Measurements from ENCODE around the gene SLC22A14. TPM values are rescaled to one million over a fixed set of nuclear protein-coding genes. Genes with fewer than 3 reads are reported as not detected.

SLC22A14 gene
- total and polyA plus RNA-seq, 12 donors = 0.06 to 0.37 (median 0.23) TPM; not detected in 8

- ATAC-seq (no peak), DNase-seq (no peak)
- no peak for TF ChIP-seq CTCF (IDR thresholded peaks at IDR 0.05)
- Histone ChIP-seq H3K4me3 (no peak overlapping the region), H3K27ac (no peak overlapping the region), H3K27me3 (no peaks in the 10 kb centered on the region), H3K36me3 (peaks cover 0 to 28% (median 0%) of the 10 kb centered on the region in 9 donors), H3K9me3 (no peaks in the 10 kb centered on the region), H3K4me1 (no peaks in the 10 kb centered on the region)
- WGBS, 2 donors = 95% methylated on average over 9 of the region's 9 CpGs
- intact Hi-C loops (cut with DNase I) = no loop called here
Measured at GRCh38 chr3:38362825-38363224, 80.7 kb downstream of the SLC22A14 start.

DNA sequence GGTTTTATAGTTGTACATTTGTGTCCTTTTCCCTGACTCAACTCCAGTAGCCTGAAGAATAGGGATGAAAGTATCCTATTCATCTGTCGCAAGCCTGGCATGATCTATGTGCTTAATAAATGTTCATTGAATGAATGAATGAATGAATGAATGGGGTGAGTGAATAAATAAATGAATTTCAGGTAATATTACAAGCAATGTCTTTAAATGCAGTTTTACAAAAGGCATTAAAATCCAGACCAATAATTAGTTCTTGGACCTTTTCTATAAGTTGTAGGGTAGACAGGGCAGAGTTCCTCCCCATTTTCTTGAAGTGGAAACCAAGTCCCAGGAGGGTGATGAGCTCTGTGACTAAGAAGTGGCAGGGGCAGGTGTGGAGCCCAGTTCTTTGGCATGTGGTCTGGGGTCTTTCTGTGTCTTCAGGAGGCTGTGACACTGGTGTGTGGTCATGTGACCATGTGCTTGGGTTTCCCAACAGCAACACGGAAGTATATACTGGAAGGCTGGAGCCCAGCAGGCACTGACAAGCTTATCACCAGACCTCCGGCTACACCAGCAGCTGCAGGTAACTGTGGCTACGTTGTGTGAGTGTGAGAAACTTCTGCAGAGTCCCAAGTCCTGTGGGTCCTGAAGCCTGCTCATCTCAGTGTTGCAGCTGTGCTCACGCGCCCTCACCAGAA, 82.8 kb downstream of the SLC22A14 start:
- DNase-seq (no peak), ATAC-seq (no peak)
- Histone ChIP-seq H3K9me3 (peaks cover 0 to 6% (median 0%) of the 10 kb centered on the region in 11 donors), H3K27me3 (no peaks in the 10 kb centered on the region), H3K27ac (no peak overlapping the region), H3K36me3 (peaks cover 0 to 32% (median 0%) of the 10 kb centered on the region in 9 donors), H3K4me1 (no peaks in the 10 kb centered on the region), H3K4me3 (no peak overlapping the region)
- intact Hi-C loops (cut with DNase I) = no loop called here
- WGBS, 2 donors = 90% methylated on average over 6 of the region's 6 CpGs
- no peak for TF ChIP-seq CTCF (IDR thresholded peaks at IDR 0.05)

DNA sequence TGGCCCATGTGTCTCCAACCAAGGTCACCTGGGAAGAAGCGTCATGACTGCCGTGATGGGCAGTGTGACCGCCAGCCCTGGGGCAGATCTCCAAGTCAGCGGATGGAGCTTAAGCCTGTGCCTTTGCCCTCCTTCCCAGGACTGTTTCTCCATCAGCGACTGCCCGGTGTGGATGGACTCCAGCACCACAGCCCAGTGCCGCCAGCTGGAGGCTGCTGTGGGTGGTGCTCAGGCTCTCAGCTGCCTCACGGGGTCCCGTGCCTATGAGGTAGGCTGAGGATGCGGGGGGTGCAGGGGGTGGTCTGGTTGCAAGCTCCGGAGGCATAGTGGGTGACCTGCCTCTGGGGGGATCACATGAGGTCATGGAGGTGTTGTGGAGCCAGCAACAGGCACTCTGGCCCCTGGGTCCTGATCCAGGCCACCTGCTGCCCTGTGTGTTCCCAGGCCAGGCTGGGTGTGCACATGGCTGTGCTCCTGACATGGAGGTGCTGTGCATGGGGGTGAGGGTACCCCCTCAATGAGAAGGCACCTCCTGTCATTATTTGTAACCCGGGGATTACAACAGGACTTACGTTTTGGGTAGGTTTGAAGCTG, 83.5 kb downstream of the SLC22A14 start:
- no peak overlapping the region for H3K27ac ChIP-seq

GRCh38 chr3:38366082-38366481, 84.0 kb downstream of the SLC22A14 start:
- DNase-seq = no peak
- Histone ChIP-seq H3K27ac (no peak overlapping the region), H3K9me3 (peaks cover 0 to 6% (median 0%) of the 10 kb centered on the region in 11 donors), H3K27me3 (no peaks in the 10 kb centered on the region), H3K4me3 (no peak overlapping the region), H3K36me3 (peaks cover 0 to 34% (median 0%) of the 10 kb centered on the region in 9 donors), H3K4me1 (no peaks in the 10 kb centered on the region)
- 89 to 90% methylated on average over 3 of the region's 3 CpGs for WGBS, 2 donors
- no peak for ATAC-seq
- TF ChIP-seq CTCF (IDR thresholded peaks at IDR 0.05) = no peak
- intact Hi-C loops (cut with DNase I) = no loop called here

More for the DNA sequence above, 83.5 kb downstream of the SLC22A14 start:
- DNase-seq (no peak), ATAC-seq (no peak)
- intact Hi-C loops (cut with DNase I) = no loop called here
- no peaks in the 10 kb centered on the region for H3K4me1 ChIP-seq
- H3K4me3 ChIP-seq = no peak overlapping the region
- 95 to 96% methylated on average over 13 of the region's 13 CpGs for WGBS, 2 donors
- H3K9me3 ChIP-seq = peaks cover 0 to 6% (median 0%) of the 10 kb centered on the region in 11 donors
- no peak for TF ChIP-seq CTCF (IDR thresholded peaks at IDR 0.05)
- H3K36me3 ChIP-seq = peaks cover 0 to 33% (median 0%) of the 10 kb centered on the region in 9 donors
- no peaks in the 10 kb centered on the region for H3K27me3 ChIP-seq

All from heart right ventricle (tissue), 16 donors.